ENCODE measurements around the gene ZNF22. TPM values are rescaled to one million over a fixed set of nuclear protein-coding genes. Genes with fewer than 3 reads are reported as not detected.

ZNF22 gene
- total RNA-seq, 1 experiment from 2014 or later, result 14.6 TPM

DNA sequence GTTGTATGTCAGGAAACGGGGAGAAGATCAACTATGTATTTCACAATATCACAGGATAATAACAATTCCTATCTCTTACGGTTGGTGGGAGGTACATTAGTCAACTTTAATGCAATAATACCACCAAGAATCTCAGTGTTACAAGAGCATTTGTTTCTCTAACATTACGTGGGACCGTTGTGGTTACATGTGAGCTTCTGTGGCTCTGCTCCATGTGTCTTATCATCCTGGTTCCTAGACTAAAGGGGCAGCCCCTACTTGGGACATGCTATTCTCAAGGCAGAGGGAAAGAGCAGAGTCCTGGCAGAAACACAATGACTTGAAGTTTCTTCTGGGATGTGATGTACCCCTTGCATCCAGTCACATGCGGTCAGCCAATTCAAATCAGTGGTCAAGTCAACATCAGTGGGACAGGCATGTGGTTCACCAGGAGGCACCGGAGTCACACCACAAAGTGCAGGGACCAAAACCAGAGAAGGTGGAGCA lies 2.5 kb upstream of the ZNF22 start:
- Histone ChIP-seq H3K27me3 (ENCODE audit: control insufficient read depth, insufficient read depth, low read length) (no peaks in the 10 kb centered on the region), H3K4me3 (ENCODE audit: low read depth in 2 of 2, low read length in 2 of 2) (no peak overlapping the region), H3K4me1 (ENCODE audit: control insufficient read depth, insufficient read depth, low read length) (peaks cover 11% of the 10 kb centered on the region; the same call in 1 of the 2 replicates), H3K27ac (ENCODE audit: low read length) (no peak overlapping the region), H3K36me3 (ENCODE audit: control insufficient read depth, insufficient read depth, low read length) (no peaks in the 10 kb centered on the region), H3K9me3 (ENCODE audit: control insufficient read depth, insufficient read depth, low read depth, low read length) (peaks cover 15% of the 10 kb centered on the region; the same call in 1 of the 2 replicates)
- DNase-seq (ENCODE audit: low read depth, low spot score), result no peak
- intact Hi-C loops (cut with micrococcal nuclease; ENCODE audit: unreplicated experiment) (no loop called here), in situ Hi-C loops (cut with HindIII; ENCODE audit: low pct_unique_long_range_greater_than_20kb, low sequenced_read_pairs) (no loop called here)
- no peak for TF ChIP-seq POLR2AphosphoS5 (IDR thresholded peaks at IDR 0.05; ENCODE audit: low read depth, low read length)
- TF ChIP-seq TCF7L2 (IDR thresholded peaks at IDR 0.05; ENCODE audit: low read depth, low read length), result no peak
- no peak for TF ChIP-seq REST (IDR thresholded peaks at IDR 0.05; ENCODE audit: insufficient read depth in 1 of 2, low read depth in 2 of 2, low read length in 1 of 2)
- TF ChIP-seq, protein P1, sequence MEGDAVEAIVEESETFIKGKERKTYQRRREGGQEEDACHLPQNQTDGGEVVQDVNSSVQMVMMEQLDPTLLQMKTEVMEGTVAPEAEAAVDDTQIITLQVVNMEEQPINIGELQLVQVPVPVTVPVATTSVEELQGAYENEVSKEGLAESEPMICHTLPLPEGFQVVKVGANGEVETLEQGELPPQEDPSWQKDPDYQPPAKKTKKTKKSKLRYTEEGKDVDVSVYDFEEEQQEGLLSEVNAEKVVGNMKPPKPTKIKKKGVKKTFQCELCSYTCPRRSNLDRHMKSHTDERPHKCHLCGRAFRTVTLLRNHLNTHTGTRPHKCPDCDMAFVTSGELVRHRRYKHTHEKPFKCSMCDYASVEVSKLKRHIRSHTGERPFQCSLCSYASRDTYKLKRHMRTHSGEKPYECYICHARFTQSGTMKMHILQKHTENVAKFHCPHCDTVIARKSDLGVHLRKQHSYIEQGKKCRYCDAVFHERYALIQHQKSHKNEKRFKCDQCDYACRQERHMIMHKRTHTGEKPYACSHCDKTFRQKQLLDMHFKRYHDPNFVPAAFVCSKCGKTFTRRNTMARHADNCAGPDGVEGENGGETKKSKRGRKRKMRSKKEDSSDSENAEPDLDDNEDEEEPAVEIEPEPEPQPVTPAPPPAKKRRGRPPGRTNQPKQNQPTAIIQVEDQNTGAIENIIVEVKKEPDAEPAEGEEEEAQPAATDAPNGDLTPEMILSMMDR (IDR thresholded peaks at IDR 0.05), result no peak
- no peak for TF ChIP-seq SIN3A (IDR thresholded peaks at IDR 0.05; ENCODE audit: borderline replicate concordance, insufficient read depth, low read depth, low read length)
- no peak for ATAC-seq
- ChIA-PET CTCF (no interaction called here), POLR2A (no interaction called here)
- BruUV-seq (replicated peaks), result no TSS peak

DNA sequence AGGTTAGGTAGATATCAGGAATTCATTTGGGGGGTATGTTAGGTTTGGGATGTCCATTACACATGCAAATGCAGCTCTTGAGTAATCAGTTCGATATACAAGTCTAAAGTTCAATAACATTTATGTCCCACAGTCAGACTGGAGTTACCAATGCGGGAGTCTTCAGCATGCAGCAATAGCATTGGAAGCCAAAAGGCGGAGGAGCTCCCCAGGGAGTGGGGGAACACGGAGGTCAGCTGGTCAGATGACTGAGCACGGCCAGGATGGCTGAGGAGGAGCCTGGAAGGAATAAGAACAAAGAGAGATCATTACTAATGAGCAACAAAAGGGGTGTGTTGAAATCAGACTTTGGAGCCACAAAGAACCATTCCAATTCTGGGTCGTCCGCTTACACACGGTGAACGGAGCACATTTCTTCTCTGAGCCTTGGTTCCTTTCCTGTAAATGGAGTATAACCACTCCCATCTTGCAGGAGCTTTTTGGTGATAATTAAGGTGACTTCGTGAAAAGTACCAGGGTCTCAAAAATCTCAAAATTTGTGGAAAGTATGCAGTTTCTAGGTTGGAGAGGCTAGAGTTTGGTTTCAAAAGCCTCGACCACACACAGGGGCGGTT lies 478 bp upstream of the ZNF22 start:
- ATAC-seq (no peak), DNase-seq (ENCODE audit: low read depth, low spot score) (no peak)
- BruUV-seq (replicated peaks), result no TSS peak
- CTCF ChIA-PET, result interaction anchor here (1.2 kb wide), 1 partner anchor 67 kb away, joined by 4 read pairs; no protein-coding TSS in a partner anchor
- in situ Hi-C loops (cut with HindIII; ENCODE audit: low pct_unique_long_range_greater_than_20kb, low sequenced_read_pairs), result no loop called here
- POLR2A ChIA-PET, result no interaction called here
- H3K4me3 ChIP-seq (ENCODE audit: low read depth in 2 of 2, low read length in 2 of 2), result peak overlapping the region; percentile 47 to 53
- no peaks in the 10 kb centered on the region; the same call in 1 of the 2 replicates for H3K36me3 ChIP-seq (ENCODE audit: control insufficient read depth, insufficient read depth, low read length)
- peaks cover 27% of the 10 kb centered on the region; the same call in 1 of the 2 replicates for H3K9me3 ChIP-seq (ENCODE audit: control insufficient read depth, insufficient read depth, low read depth, low read length)
- H3K27me3 ChIP-seq (ENCODE audit: control insufficient read depth, insufficient read depth, low read length), result no peaks in the 10 kb centered on the region
- peaks cover 11% of the 10 kb centered on the region; the same call in 1 of the 2 replicates for H3K4me1 ChIP-seq (ENCODE audit: control insufficient read depth, insufficient read depth, low read length)
- peak overlapping the region; percentile 92 for H3K27ac ChIP-seq (ENCODE audit: low read length)
- no peak for TF ChIP-seq REST (IDR thresholded peaks at IDR 0.05; ENCODE audit: insufficient read depth in 1 of 2, low read depth in 2 of 2, low read length in 1 of 2)
- TF ChIP-seq POLR2AphosphoS5 (IDR thresholded peaks at IDR 0.05; ENCODE audit: low read depth, low read length), result no peak
- TF ChIP-seq SIN3A (IDR thresholded peaks at IDR 0.05; ENCODE audit: borderline replicate concordance, insufficient read depth, low read depth, low read length), result no peak
- TF ChIP-seq, protein P1 (IDR thresholded peaks at IDR 0.05), result no peak
- no peak for TF ChIP-seq TCF7L2 (IDR thresholded peaks at IDR 0.05; ENCODE audit: low read depth, low read length)
- intact Hi-C loops (cut with micrococcal nuclease; ENCODE audit: unreplicated experiment), result loop anchor here (10.0 kb wide), 1 partner anchor 455 kb away; no protein-coding TSS in a partner anchor
